Measurements from ENCODE around the gene SLIT3. TPM values are rescaled to one million over a fixed set of nuclear protein-coding genes. Genes with fewer than 3 reads are reported as not detected.

The SLIT3 gene
- total RNA-seq, 1 donor from 2014 or later, result not detected

DNA sequence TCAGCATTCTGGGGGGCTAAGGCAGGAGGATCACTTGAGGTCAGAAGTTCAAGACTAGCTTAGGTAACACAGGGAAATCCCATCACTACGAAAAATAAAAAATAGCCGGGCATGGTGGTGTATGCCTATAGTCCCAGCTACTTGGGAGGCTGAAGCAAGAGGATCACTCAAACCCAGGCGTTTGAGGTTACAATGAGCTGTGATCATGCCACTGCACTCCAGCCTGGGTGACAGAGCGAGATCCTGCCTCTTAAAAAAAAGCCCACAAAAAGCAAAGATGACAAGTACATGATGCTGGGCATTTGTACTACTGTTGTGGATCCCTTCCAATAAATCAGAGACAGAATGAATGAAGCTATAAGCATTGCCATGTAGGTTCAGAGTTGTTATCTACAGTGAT is 401.7 kb downstream of the SLIT3 start:
- DNase-seq (ENCODE audit: low read depth), result no peak

GRCh38 chr5:168898247-168898911 is 402.6 kb downstream of the SLIT3 start:
- DNase-seq (ENCODE audit: low read depth), result no peak

DNA sequence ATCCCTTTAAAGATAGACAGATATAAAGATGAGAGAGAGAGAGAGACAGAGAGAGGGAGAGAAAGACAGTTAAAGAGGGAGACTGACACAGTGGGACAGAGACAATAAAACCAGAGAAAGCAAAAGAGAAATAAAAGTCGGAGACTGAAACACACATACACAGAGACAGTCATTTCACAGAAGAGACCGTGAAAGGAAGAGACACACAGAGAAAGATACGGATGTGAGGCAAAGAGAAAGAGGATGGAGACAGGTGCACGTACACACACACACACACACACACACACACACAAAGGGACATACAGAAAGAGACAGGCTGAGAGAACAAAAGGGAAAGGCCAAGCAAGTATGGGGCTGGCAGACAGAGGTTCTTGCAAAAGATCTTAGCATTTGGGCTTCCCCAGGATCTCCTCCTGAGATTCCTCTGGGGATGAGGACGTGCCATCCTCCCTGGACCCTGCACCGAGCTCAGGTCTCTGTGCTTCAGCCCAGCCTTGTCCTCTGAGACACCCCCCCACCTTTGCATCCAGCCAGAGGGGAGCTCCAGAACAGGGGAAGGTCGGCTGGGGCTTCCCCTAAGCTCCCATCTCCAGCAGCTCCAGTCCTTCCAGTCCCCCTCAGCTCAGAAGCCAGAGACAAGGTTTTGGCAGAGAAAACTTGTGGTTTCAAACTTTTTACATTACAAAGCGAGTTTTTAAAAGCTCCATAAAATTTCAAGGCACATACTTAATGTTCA is 403.4 kb downstream of the SLIT3 start:
- DNase-seq (ENCODE audit: low read depth), result no peak

DNA sequence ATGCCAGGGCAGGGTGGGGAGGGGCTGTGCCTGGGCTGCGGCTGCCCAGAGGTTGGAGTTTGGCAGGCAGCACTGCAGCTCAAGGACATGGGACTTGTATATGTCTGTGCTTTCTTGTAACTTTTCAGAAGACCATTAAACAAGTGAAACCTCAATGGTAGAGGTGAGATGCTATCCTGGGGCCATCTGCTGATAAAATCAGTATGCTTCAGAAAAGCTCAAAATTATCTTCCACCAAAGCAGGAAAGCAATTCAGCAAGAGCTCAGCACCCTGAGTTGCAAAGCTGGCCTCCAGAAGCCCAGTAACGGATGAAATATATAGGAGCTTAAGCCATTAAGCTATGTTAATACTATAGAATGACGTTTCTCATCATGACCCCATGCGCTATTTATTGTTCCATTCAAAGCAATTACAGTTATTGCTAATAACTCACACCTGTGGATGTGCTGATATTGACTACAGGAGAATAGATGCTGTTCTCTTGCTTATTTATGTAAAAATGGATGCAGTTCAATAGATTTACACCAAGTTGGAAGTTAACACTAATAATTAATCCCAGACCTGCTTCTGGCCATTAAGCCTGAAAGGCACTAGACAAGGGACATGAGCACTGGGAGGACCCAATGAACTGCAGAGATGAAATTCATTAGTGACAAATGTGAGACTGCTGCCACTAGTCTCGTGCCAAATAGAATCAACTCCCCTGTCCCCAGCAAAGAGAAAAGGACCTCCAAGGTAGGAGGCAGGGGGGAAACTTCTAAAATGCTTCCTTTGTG is 405.5 kb downstream of the SLIT3 start:
- DNase-seq (ENCODE audit: low read depth), result no peak

DNA sequence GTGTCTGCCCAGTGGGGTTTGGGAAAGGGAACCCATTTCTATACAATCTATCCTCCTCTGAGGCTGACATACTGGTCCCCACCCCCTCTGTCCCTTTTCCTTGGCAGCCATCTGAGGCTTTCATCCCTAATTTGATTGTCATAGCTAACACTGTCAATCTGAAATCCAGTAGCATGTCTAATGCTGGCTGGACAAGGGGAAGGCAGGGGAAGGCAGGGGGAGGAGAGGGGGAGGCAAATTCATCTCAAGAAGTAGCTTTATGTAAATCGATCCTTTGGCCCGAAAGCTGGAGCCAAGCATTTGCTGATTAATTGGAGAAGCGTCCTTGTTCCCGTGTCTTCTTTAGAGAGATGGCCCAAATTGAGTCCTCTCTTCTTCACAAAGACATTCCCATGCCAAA is 407.7 kb downstream of the SLIT3 start:
- no peak for DNase-seq (ENCODE audit: low read depth)

GRCh38 chr5:168892618-168893186 is 408.2 kb downstream of the SLIT3 start:
- no peak for DNase-seq (ENCODE audit: low read depth)

- no peak for DNase-seq (ENCODE audit: low read depth)
Measured at GRCh38 chr5:168890816-168891812, 409.8 kb downstream of the SLIT3 start.

- no peak for DNase-seq (ENCODE audit: low read depth)
Measured at GRCh38 chr5:168889039-168889438, 411.9 kb downstream of the SLIT3 start.

DNA sequence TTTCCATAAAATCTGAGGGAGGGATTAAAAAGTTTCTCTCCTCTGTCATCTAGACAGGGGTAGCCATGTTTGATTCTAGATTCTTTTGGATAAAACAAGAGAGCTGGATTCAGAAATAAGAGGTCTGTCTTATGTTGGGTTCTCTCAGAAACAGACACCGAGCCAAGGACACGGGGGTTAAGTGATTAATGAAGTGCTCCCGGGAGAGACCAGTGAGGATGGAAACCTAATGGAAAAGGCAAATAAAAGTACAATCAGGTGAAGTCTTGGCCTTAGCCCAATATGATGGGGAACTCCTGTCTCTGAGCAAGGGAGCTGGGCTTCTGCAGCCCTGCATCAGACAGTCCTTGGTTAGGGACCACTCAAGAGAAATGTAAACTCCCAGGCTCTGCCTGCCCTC is 413.0 kb downstream of the SLIT3 start:
- no peak for DNase-seq (ENCODE audit: low read depth)

- DNase-seq (ENCODE audit: low read depth), result no peak
Measured at GRCh38 chr5:168886157-168886556, 414.8 kb downstream of the SLIT3 start.

GRCh38 chr5:168885324-168886120 is 415.4 kb downstream of the SLIT3 start:
- no peak for DNase-seq (ENCODE audit: low read depth)

DNA sequence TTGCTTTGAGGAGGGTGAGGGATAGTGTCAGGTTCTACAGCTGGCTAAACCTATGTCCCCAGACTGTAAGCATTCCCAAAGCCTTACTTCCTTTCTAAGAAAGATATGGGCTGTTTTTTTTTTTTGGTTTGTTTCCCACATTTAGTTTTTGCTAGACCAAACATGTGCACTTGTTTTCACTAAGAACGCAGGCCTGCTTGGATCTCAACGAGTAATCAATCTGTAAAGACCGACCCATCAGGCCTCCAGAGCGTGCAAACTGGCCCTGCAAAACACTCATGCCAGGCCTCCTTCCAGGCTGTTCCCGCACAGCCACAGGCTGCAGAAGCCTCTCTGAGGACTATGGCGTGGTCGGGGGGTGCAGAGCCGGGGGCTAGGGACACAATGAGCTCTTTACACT is 416.9 kb downstream of the SLIT3 start:
- DNase-seq (ENCODE audit: low read depth), result no peak

- no peak for DNase-seq (ENCODE audit: low read depth)
Measured at GRCh38 chr5:168883281-168883741, 417.6 kb downstream of the SLIT3 start.

DNA sequence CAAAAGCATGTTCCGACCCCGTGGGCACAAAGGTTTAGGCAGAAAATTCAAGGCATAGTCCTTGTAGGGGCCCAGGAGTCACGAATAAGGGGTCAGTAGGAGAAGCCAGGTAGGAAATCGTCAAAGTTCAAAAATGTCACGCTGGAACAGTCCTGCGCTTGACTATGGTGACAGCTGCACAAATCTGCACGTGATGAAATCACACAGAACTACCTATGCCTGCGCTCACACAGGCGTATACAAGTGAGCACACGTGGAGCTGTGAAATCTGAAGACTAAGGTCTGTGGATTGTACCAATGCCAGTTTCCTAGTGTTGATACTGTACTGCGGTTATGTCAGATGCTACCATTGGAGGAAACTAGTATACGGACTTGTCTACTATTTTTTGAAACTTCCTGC is 418.7 kb downstream of the SLIT3 start:
- DNase-seq (ENCODE audit: low read depth), result no peak

GRCh38 chr5:168881427-168882149 is 419.4 kb downstream of the SLIT3 start:
- no peak for DNase-seq (ENCODE audit: low read depth)

DNA sequence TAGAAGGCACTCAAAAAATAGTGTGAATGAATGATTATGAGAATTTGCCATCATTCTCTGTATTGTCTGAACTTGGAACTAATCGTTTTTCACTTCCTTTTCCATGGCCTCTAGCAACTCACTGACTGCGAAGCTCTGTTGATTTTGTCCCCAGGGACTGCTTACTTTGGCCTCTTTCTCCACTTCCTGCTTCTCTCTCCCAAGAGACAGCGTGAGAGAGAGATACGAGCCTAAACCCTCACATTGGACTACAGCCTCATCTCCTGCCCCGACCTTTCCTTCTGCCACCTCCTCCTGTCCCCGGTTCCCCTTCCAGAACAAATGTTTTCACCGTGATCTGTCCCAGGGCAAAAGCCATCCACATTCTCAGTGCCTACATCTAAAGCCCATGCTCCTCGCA is 421.0 kb downstream of the SLIT3 start:
- DNase-seq (ENCODE audit: low read depth), result no peak

DNA sequence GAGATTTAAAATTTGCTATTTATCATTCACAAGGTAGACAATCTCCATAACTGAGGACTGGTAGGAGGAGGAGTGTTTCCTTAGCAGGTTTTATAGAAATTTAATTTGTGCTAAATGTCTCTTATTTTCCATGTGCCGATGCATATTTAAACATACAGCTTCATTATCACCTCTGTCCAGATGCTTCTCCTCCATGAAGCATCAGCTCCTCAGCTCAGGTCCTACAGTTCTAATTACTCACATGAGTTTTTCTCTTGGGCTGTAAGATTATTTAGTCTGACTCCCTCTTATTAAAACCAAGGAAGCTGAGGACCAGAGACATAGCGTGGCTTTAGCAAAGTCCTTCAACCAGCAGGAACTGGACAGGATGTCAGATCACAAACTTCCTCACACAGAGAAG is 421.6 kb downstream of the SLIT3 start:
- DNase-seq (ENCODE audit: low read depth), result no peak

- no peak for DNase-seq (ENCODE audit: low read depth)
Measured at GRCh38 chr5:168878135-168878745, 422.7 kb downstream of the SLIT3 start.
